Fibroblast of skin of right quadriceps (primary cell): Measurements from ENCODE around the gene WDR27.

Experiments
- DNase-seq: peaks from one replicate; pipeline ENCODE4 v3.0.0-alpha.2; 2013

WDR27 gene

DNA sequence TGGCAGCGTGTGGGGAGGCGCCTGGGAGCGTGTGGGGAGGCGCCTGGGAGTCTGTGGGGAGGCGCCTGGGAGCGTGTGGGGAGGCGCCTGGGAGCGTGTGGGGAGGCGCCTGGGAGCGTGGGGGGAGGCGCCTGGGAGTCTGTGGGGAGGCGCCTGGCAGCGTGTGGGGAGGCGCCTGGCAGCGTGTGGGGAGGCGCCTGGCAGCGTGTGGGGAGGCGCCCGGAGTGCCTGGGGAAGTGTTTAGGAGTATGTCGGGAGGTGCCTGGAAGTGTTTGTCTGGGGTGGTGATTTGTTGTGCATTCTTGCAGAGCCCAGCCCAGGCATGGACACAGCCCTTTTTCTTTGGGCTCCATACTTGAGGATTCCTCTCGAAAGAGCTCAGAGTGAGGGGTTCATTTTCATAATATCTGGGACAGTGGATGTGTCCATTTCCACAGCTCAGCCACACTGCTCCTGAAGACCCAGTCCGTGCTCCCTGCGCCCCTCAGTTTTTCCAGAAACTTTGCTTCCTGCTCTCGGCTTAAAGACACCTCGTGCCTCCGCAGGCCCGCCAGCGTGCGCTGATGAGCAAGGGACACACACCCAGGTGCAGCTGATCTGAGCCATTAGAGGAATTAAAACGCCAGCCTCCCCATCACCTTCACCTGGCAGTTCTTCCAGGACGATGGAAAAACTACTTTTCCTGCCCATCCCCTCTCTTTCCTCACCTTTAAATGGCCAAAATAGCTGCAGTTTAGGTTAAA, 276.0 kb downstream of the WDR27 start:
- DNase-seq, result peak; percentile 41

DNA sequence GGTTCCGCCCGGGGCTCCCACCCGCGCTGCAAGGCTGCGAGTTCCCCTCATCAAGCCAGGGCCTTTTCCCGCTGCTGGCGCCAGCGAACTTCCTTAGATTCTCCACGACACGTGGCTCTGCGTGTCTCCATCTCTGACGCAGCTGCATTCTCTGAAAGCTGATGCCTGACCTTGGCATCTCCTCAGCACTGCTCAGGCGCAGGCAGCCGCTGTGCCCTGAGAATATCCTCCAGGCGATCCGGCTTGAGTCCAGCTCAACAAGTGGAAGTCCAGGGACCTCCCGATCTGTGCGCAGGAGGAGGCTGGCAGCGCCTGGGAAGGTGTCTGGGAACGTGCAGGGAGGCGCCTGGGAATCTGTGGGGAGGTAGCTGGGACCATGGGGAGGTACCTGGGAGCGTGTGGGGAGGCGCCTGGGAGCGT, 277.0 kb downstream of the WDR27 start:
- DNase-seq, result peak; percentile 56

DNA sequence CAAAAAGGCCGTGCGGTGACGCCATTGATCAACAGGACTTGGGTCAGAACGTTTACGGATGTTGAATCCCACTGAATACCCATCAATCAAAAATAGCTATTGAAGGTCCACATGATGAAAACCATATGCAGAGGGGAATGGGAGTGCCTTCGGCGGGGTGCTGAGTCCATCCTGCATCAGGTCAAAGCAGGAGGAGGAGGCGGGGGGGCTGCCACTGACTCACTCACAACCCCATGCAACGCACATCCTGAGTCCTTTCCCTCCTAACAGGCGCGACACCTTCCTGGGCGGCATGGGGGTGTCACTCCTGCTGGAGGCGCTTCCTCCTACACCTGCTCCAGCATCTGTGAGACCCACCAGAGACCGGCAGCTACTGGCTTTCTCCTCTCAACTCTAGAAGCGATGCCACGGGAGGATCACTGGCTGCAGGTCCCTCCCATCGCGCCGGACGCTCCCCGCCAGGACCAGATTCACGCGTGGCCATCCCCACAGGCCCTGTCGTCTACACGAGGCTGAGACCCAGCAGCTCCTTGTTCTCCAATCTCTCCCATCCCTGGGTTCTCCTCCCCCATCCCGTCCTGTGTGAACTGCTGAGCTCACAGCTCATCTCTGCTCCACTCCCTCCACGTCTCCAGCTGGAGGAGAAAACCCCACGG, 277.6 kb downstream of the WDR27 start:
- DNase-seq, result no peak

- no peak for DNase-seq
Measured at GRCh38 chr6:169421586-169422264, 280.1 kb downstream of the WDR27 start.

DNA sequence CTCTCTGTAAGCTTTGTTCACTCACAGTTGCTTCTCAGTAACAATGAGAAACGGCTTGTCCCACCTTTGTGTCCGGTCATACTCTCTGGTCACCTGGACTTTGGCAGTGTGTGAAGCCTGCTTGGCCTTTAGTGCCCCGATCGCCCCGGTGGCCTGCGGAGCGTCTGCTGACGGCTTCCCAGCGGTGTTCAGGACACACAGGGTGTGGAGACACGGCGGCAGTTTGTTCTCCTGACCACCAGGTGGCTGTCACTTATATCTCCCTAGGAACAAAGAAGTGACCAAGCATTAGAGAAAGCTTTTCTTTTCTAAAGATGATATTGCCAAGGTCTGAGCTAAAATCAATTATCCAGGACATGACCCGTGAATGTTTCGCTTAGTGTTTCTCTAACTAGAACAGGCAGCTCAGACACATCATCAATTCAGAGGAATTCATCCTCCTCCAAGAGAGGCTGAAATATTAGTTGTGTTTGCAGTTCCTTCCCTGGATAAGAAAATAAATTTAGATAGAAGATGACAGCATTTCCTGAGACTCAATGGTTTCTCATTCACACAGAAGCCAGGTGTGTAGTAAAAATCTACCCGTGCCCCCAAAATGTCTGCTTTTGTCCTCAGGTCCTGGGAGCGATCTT, 280.8 kb downstream of the WDR27 start:
- peak; percentile 9 for DNase-seq

DNA sequence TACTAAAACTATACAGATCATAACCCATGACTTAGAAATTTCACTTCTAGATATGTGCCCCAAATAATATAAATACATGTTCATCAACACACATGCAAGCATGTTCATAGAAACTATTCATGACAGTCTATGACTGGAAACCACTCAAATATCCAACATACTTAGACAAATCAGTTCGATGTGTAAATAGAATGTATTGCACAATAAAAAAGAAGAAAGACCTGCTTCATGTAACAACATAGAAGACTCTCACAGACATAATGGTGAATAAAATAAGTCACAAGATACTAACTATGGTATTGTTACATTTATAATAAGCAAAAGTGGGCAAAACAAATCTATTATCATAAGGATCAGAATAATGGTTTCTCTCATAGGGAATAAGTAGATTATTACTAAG, 284.7 kb downstream of the WDR27 start:
- no peak for DNase-seq

GRCh38 chr6:169416249-169416648, 285.6 kb downstream of the WDR27 start:
- no peak for DNase-seq

GRCh38 chr6:169415179-169415578, 286.6 kb downstream of the WDR27 start:
- DNase-seq, result peak; percentile 10

DNA sequence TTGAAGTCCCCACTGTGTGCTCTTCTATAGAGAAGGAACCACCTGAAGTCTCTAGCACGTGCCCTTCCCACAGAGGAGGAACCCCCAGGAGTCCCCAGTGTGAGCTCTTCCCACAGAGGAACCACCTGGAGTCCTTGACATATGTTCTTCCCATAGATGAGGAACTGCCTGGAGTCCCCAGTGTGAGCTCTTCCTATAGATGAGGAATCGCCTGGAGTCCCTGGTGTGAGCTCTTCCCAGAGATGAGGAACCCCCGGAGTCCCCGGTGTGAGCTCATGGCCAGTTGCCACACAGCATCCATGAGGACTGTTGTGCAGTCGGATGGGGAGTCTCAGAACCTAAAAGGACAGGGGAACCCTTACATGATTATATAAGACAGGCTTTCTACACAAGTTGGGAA, 290.1 kb downstream of the WDR27 start:
- no peak for DNase-seq

GRCh38 chr6:169411296-169411695, 290.5 kb downstream of the WDR27 start:
- DNase-seq, result no peak

GRCh38 chr6:169409742-169410312, 292.0 kb downstream of the WDR27 start:
- DNase-seq, result peak; percentile 26

GRCh38 chr6:169407325-169407724, 294.5 kb downstream of the WDR27 start:
- no peak for DNase-seq
